Fibroblast of peridontal ligament (primary cell): Measurements from ENCODE around the gene DIABLO.
"Not testable (repeated sequence)": the region's sequence is repeated elsewhere in the genome, so short reads cannot be mapped to it uniquely, and the experiment has no call there.

Experiments used
- DNase-seq: peaks from one replicate; pipeline ENCODE4 v3.0.0-alpha.2; 2010; ENCODE audit errors: extremely low read depth

The DIABLO gene

DNA sequence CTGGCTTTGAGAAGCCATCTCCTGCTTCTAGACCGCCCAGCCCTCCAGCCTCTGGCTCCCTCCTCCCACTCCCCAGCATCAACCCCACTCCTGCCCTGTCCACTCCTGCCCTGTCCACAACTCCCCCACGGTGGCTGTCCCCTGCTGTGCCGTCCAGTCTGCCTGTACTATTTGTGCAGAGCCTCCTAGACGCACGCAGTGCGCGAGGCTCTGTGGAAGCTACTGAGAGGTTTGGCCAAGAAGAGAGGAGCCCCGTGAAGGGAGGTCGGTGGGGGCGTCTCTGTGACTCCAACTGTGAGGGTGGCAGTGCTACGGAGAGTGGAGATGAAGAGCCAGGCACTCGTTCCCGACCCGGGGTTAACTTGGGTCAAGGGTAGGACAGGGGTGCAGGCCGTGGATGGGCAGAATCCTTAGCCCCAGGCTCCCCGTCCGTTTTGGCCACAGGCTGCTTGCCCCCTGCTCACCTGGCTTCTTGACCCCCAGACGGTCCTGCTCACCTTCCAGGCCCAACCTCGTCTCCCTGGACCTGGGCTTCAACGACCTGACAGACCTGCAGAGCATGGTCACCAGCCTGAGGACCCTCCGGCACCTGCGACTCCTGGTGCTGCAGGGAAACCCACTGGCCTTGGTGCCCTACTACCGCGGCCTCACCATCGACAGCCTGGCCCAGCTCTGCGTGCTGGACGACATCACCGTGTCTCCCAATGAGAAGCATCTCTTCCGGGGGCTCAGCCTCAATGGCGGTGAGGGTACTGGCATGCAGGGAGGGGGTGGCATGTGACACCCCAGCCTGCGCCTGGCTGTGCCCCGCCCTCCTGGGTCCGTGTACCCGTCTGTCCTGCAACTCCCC lies 36.0 kb downstream of the DIABLO start:
- no peak for DNase-seq

DNA sequence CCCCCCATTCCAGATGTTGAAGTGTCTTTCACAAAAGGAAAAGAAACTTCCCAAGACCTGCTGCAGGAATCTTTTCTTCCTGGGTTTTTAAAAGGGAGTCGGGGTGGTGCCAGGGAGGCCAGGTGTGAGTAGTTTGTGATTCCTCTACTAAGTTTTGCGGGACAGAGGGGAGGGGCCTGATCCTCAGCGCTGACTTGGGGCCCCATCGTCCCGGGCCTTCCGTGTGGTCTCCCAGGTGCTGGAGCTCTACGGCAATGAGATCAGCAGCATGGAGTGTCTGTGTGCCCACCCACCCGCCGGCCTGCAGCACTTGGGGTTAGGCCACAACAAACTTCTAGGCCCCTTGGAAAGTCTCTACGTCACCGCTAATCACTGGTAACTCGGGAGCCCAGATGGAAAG lies 38.4 kb downstream of the DIABLO start:
- no peak for DNase-seq

DNA sequence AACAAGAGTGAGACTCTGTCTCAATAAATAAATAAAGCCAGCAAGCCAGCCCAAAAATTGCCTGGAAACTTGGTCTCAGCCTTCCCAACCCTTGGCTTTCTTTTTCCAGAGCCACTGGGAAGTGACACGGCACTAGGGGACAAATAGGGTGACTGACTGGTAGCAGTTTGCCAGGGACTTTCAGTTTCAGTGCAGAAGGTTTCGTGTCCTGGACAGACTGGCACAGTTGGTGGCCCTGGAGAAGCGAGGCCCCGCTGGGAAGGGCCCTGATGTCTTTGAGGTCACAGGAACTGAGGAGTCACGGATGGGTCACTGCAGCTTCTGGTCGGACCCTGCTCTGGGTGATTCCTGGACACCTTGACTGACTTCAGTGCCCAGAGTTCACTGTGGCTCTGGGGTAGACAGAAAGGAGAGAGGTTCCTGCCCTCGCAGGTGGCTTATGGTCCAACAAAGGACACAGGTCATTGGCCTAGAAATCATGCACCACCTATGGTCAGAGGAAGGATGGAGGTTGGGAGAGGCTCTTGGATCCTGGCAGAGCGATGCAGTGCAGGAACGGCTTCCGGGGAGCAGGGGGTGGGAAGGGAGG lies 40.3 kb downstream of the DIABLO start:
- no peak for DNase-seq

DNA sequence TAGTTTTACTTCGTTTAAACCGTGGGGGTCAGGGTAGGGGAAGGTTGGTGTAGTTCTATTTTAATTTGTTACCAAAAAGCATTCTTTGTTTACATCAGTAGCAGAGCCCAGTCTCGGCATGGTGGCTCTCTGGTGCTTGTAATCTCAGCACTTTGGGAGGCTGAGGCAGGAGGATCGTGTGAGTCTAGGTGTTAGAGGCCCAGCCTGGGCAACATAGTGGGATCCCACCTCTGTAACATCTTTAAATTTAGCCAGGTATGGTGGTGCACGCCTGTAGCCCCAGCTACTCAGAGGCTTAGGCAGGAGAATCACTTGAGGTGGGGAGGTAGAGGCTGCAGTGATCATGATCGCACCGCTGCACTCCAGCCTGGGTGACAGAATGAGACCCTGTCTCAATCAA lies 40.8 kb downstream of the DIABLO start:
- DNase-seq, result no peak

DNA sequence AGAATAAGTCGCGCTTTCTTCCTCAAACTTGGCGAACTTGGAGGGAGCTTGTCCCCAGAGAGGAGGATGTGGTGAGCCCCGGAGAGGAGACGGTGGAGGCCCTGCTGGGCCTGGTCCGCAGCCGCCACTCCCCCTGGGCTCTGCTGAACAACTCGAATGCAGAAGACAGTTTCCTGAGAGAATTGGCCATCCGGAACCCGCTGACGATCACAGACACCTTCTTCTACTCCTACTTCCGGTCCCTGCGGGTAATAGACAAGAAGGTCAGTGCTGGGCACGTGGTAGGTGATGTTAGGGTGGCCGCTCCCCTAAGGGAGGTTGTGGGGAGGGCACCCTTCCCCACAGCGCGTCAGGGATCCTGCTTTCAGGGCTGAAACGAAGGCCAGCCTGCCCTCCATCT lies 41.3 kb downstream of the DIABLO start:
- DNase-seq, result no peak

DNA sequence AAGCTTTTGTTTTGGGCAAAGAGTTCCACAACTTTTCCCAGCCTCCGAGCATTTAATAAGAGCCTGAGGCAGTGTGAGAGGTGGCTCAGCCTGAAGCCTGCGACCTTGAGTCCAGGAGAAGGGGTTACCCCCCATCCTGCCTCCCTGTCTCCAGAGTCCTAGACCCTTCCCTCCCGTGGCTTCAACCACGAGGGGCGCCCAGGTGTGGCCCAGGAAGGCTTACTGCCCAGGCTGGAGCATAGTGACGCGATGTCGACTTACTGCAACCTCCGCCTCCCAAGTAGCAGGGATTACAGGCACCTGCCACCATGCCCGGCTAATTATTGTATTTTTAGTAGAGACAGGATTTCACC lies 42.3 kb downstream of the DIABLO start:
- DNase-seq, result no peak

DNA sequence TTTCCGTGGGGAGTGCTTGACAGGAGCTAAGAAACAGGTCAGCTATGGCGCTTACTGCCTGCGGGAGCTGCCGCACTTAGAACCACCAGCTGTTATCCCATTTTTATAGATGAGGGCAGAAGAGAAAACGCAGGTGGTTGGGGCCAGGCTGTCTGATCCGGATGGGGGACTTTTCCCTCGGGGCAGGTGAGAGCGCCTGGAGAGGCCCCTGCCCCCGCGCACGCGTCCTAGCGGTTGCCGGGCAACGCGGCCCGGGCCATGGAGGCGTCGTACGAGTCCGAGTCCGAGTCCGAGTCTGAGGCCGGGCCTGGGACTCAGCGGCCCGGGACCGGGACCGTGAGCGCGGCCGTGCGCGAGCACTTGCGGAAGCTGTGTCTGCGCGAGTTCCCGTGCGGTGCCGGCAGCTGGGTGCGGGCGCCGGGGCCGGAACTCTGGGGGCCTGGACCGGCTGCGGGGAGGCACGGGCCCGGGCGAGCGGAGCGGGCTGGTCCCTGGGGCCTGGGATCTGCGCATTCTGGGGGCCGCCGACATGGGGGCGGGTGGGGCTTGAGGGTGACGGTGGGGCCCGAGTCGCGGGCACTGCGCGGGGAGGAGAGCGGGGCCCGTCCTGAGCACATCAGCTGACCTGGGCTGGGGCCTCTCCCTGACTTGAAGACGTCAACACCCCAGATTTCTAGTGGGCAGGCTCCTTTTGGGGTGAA lies 42.8 kb downstream of the DIABLO start, which contains the start of gene LRRC43:
Gene LRRC43 (plus strand): TSS at position 237 of the 701 bp plus-strand sequence. CDS start 22 bp downstream, at position 259.
- DNase-seq, result no peak

DNA sequence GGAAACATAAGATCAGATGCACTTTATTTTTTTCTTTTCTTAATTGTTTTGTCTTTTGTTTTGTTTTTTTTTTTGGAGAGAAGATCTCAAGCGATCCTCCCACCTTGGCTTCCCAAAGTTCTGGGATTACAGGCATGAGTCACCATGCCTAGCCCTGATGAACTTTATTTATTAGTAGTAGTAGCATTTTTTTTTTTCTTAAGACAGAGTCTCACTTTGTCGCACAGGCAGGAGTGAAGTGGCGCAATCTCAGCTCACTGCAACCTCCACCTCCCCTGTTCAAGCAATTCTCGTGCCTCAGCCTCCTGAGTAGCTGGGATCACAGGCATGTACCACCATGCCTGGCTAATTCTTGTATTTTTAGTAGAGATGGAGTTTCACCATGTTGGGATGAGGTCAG lies 49.4 kb downstream of the DIABLO start:
- not testable (repeated sequence) for DNase-seq

DNA sequence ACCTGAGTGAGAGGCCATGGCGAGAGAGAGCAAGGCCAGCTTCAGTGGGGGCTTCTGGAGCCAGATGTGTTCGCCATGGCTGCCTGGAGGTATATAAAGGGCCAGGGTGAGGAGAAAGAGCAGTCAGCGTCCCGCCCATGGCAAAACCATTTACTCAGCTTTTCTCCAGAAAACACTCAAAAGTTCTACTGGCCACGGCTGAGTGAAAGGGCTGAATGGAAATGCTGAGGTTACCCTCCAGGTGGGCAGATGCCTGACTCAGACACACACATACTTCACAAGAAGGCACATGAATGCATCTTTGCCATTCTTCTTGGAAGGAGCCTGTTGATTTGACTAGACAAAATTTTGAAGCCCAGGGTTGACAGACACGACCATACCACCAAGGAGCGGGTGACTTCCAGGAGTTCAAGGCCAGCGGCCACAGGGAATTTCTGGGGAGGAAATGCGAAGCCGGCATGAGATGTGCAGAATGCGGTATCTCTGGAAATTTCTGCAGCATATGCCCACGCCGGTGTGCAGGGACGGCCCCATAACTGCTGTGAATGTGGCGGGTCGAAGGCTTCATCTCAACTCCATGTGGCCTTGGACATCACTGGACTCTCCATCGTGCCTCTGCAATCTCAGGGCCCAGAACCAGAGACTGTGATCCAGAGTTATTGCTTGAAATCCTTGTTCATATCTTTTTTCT lies 51.6 kb downstream of the DIABLO start, which contains the start of gene IL31:
Gene IL31 (minus strand): TSS at position 67 of the 691 bp plus-strand sequence. CDS start 49 bp downstream, at position 18.
- DNase-seq, result no peak

DNA sequence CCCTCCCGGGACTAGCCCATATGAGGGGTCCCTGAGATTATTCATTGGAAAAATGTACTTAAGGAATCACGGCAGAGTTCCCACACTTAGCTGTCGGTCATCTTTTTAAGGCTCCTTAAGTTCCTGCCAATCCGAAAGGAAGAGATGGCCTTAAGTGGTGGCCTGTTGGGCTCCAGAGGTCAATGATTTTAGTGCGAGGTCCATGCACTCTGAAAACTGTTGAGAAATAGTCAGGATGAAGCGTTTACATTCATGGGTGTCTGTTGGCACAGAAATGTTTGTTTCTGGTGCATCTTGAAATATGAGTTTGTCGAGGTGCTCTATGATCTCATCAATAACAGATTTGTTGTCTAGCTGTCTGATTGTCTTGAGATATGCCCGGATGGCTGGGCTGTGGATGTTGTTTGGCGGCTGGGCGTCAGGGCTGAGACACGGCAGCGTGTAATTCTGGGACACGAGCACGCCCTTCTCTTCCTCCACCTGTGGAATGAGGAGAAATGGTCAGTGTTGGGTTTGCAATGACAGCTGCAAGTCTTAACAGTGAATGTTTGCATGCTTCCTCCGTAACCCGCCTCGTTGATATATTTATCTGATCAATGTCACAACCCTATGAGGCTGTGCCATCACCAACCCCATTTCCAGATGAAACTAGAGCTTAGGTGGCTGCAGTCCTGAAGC lies 53.5 kb downstream of the DIABLO start:
- DNase-seq, result no peak

DNA sequence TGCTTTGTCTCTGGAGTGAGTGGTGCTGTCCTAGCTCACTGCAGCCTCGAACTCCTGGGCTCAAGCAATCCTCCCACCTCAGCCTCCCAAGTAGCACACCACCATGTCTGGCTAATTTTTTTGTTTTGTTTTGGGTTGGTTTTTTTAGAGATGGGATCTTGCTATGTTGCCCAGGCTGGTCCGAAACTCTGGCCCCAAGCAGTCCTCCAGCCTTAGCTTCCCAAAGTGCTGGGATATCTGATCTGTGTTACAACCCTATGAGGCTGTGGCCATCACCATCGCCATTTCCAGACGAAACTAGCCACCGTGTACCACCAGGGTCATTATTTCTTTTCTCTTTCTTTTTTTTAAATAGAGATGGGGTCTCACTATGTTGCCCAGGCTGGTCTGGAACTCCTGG lies 54.5 kb downstream of the DIABLO start:
- no peak for DNase-seq

DNA sequence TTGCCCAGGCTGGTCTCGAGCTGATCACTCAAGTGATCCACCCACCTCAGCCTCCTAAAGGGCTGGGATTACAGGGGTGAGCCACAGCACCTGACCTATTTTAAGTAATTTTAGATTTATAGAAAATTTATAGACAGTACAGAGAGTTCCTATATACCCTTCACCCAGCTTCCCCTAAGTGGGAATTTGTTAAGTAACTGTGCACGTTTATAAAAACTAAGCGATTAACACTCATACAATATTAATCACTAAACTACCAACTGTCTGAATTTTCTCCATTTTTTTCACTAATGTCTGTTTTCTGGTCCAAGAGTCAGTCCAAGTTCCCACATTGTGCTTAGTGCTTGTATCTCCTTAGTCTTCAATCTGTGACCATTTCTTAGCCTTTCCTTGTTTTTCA lies 57.4 kb downstream of the DIABLO start:
- DNase-seq, result no peak

DNA sequence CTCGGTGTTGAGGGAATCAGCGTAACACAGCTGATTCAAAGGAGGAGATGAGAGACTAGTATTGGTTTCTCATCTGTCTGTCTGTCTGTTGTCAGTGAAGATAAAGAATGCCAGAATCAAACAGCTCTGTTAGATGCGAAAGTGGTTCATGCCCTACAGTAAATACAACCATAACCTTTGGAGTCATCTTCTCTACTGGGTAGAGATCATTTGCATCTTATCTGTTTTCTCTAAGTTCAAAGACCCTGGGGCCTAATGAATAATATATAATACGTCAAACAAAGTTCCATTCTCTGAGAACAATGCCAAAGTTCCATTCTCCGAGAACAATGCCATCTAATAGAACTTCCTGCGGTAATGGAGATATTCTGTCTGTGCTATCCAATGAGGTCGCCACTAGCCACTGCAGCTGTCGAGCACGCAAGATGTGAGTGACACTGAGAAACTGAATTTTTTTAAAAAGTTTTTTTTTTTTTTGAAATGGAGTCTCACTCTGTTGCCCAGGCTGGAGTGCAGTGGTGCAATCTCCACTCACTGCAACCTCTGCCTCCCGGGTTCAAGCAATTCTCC lies 58.4 kb downstream of the DIABLO start:
- DNase-seq, result no peak

DNA sequence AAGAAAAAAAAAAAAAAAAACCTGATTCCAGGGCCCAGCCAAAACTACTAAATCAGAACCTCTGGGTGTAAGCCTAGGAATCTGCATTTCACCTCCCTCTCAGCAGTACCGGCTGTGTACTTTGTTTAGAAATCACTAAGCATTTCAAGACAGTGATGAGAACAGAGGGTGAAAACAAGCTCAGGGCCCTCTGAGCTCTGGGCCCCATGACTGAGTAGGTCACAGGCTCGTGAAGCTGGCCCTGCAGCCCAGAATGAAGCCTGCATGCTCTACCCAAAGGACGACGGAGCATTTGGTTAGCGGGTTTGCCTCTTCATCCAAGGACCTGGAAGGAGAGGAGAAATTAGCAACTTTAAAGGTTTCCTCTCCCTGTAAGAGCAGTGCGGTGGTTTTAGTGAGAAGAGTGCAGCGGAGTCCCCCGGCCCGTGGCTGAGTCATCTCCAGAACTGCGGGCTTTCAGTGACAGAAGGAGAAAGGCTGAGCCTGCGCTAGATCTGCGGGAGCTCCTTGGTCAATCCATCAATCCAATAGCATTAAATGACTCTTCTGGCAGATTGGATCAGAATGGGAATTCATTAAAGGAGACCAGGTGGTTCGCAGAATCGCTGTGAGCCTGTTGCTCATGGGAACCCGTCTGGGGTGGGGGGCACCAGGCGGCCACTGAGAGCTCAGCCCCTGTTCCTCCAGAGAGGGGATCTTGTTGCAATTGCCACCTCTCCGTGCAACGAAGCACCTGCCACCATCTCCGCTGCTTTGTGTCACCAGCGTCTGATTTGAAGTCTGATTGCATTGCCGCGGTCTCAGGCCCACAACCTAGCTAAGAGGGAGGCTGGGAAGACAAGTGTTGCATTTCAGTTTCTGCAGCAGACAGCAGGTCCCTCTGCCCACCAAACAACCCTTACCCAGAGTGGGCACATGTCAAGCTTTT lies 59.2 kb downstream of the DIABLO start:
- no peak for DNase-seq

DNA sequence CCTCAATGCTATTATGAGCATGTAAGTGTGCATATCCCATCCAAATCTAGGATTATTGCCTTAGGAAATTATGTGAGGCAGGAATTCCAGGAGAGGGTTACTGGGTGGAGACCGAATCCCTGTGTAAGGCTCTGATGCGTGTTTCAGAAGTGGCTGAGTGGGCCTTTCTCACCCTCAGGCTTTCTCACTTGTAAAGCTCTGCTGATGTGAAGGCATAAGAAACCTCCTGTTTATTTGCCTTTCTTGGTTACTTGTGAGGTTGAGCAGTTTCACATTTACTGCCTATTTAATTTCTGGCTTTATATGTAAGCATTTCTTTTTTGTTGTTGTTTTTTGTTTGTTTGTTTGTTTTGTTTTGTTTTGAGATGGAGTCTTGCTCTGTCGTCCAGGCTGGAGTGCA lies 62.9 kb downstream of the DIABLO start:
- DNase-seq, result no peak

DNA sequence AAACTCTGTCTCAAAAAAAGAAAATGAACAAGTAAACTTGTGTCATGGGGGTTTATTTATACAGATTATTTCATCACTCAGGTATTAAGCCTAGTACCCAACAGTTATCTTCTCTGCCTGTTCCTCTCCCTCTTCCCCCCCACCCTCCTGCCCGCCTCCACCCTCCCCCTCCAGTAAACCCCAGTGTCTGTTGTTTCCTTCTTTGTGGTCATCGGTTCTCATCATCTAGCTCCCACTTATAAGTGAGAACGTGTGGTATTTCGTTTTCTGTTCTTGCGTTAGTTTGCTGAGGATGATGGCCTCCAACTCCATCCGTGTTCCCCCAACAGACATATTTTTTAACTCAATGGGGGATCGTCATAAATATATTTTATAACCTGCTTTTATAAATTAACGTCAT lies 64.2 kb downstream of the DIABLO start:
- no peak for DNase-seq

DNA sequence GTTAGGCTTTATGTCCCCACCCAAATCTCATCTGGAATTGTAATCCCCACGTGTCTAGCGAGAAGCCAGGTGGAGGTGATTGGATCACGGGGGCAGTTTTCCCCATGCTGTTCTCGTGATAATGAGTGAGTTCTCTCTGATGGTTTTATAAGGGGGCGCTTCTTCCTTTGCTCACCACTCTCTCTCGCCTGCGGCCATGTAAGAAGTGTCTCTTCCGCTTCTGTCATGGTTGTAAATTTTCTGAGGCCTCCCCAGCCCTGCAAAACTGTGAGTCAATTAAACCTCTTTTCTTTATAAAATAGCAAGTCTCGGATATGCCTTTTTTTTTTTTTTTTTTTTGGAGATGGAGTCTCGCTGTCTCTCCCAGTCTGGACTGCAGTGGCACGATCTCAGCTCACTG lies 65.1 kb downstream of the DIABLO start:
- no peak for DNase-seq

DNA sequence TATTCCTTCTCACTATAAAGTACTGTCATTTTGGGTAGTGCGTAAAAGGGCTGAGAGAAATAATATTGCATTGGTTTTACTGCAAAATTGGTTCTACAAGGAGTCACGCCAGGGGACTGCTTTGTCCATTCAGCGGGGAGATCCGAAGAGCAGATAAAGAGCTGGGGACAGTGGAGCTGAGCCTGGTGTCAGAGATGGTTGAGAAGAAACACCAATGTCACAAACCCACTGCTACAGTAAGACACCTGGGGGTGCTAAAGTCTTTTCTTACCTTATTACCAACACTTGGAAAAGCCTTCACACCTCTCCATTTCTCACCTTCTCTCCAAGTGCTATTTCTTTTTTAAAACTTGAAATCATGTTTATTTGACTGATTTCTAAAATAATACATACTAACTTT lies 66.0 kb downstream of the DIABLO start:
- no peak for DNase-seq

DNA sequence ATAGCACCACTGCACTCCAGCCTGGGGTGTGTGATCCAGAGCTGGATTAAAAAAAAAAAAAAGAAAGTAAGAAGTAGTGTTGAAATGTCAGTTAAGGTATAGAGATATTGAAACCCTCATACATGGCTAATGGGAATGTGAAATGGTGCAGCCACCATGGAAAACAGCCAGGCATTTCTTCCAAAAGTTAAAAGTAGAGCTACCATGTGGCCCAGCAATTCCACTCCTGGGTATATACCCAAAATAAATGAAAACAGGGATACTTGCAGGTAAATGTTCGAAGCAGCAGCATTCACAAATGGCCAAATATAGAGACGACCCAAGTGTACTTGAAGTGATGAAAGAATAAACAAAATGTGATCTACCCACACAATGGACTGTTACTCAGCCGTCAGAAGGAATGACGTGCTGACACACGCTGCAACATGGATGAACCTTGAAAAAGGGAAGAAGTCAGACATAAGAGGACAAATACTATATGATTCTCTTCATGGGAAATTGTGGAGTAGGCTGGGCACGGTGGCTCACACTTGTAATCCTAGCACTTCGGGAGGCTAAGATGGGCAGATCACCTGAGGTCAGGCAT lies 67.1 kb downstream of the DIABLO start:
- DNase-seq, result no peak
